Osteoblast (primary cell): Measurements from ENCODE around the gene CD226. TPM values are rescaled to one million over a fixed set of nuclear protein-coding genes. Genes with fewer than 3 reads are reported as not detected.

Source experiments
- DNase-seq: peaks from one replicate; pipeline ENCODE4 v3.0.0; 2011; ENCODE audit warnings: low spot score, mixed read lengths; ENCODE audit not compliant: insufficient read length; ENCODE audit errors: missing footprints
- H2AFZ ChIP-seq: 2 replicates; pipeline ENCODE4 v1.6.0; 2011; ENCODE audit warnings: mild to moderate bottlenecking, low read length
- H3K27ac ChIP-seq: 2 replicates; pipeline ENCODE4 v1.5.1; 2011; ENCODE audit warnings: mild to moderate bottlenecking, low read depth, low read length, moderate library complexity
- H3K27me3 ChIP-seq: 2 replicates; pipeline ENCODE4 v1.6.0; 2012; ENCODE audit warnings: mild to moderate bottlenecking, control low read depth, inconsistent platforms, low read length, moderate library complexity; ENCODE audit not compliant: insufficient read depth
- H3K36me3 ChIP-seq: 2 replicates; pipeline ENCODE4 v1.5.1; 2011; ENCODE audit warnings: mild to moderate bottlenecking, low read length, control low read depth, moderate library complexity; ENCODE audit not compliant: insufficient read depth
- H3K4me1 ChIP-seq: 2 replicates; pipeline ENCODE4 v1.5.1; 2011; ENCODE audit warnings: mild to moderate bottlenecking, low read length, control low read depth, moderate library complexity; ENCODE audit not compliant: insufficient read depth
- H3K4me2 ChIP-seq: 2 replicates; pipeline ENCODE4 v1.6.0; 2011; ENCODE audit warnings: mild to moderate bottlenecking, low read length; ENCODE audit not compliant: insufficient read depth
- H3K4me3 ChIP-seq: fragments of 200-600 bp; sonication (generic); 3 replicates; pipeline ENCODE4 v1.5.1; 2012; ENCODE audit warnings: mild to moderate bottlenecking, low read length, inconsistent platforms; ENCODE audit not compliant: insufficient read depth
- H3K79me2 ChIP-seq: 2 replicates; pipeline ENCODE4 v1.6.0; 2012; ENCODE audit warnings: mild to moderate bottlenecking, low read length, control low read depth, inconsistent platforms; ENCODE audit not compliant: insufficient read depth
- H3K9me3 ChIP-seq: 2 replicates; pipeline ENCODE4 v1.5.1; 2011; ENCODE audit warnings: low read depth, low read length, control low read depth
- H4K20me1 ChIP-seq: 2 replicates; pipeline ENCODE4 v1.6.0; 2012; ENCODE audit warnings: mild to moderate bottlenecking, low read length, control low read depth; ENCODE audit not compliant: insufficient read depth
- total RNA-seq: library from RNA; depleted of rRNA; stranded (reverse); fragments of >200 nt; gene quantifications from 2 replicates; pipeline ENCODE4 v1.2.3, GENCODE V29; 2012
- TF ChIP-seq, protein P1 (sequence below): IDR thresholded peaks from 2 replicates; pipeline ENCODE4 v1.5.1; 2011; ENCODE audit warnings: mild to moderate bottlenecking, low read depth, low read length, moderate library complexity; ENCODE audit errors: extremely low read depth

CD226 gene
- total RNA-seq, 1 donor, result 0.36 TPM

DNA sequence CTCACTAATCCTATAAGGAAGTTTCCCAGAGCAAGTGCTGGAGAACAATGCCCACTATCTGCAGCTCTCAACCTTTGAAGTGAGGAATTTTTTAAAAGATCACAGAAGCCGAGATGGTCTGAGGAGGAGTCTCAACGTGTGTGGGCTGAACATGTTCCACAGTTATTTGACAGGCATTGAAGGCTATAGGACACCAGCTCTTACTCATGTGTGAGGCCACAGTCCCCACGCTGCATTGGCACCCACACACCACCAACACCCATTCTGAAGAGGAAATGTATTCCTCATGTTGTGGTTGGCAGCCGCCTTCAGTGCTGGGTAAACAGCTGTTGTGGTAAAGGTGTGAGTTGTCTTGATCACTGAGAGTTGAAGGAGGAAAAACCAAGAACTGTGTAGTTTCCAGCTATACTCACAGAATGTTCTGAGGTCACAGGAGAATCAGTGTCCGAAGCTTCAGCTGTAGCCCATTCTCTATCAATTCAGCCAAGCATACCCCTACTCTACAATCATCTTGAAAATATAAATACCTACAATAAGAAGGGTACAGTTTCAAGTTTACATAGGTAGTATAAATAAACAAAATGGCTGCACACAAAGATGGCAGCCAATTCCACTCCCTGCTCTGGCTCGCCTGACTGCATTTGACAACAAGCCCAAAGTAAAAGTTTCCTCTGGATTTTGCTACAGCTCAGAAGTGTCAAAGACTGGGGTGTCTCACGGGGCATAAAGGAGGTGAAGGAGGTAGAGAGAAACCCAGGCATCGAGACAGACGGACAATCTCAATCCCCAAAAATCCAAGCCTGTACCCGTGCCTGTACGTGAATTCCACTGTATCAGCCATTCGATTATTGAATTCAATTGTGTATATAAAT is 12.1 kb downstream of the CD226 start:
- Histone ChIP-seq H3K4me2 (no peak overlapping the region), H3K4me3 (no peak overlapping the region), H2AFZ (peak overlapping the region; percentile 24), H4K20me1 (no peaks in the 10 kb centered on the region), H3K27me3 (no peaks in the 10 kb centered on the region), H3K4me1 (no peaks in the 10 kb centered on the region), H3K27ac (no peak overlapping the region), H3K9me3 (no peaks in the 10 kb centered on the region), H3K36me3 (no peaks in the 10 kb centered on the region), H3K79me2 (no peaks in the 10 kb centered on the region)
- TF ChIP-seq, protein P1, sequence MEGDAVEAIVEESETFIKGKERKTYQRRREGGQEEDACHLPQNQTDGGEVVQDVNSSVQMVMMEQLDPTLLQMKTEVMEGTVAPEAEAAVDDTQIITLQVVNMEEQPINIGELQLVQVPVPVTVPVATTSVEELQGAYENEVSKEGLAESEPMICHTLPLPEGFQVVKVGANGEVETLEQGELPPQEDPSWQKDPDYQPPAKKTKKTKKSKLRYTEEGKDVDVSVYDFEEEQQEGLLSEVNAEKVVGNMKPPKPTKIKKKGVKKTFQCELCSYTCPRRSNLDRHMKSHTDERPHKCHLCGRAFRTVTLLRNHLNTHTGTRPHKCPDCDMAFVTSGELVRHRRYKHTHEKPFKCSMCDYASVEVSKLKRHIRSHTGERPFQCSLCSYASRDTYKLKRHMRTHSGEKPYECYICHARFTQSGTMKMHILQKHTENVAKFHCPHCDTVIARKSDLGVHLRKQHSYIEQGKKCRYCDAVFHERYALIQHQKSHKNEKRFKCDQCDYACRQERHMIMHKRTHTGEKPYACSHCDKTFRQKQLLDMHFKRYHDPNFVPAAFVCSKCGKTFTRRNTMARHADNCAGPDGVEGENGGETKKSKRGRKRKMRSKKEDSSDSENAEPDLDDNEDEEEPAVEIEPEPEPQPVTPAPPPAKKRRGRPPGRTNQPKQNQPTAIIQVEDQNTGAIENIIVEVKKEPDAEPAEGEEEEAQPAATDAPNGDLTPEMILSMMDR, result no peak
- DNase-seq, result no peak

DNA sequence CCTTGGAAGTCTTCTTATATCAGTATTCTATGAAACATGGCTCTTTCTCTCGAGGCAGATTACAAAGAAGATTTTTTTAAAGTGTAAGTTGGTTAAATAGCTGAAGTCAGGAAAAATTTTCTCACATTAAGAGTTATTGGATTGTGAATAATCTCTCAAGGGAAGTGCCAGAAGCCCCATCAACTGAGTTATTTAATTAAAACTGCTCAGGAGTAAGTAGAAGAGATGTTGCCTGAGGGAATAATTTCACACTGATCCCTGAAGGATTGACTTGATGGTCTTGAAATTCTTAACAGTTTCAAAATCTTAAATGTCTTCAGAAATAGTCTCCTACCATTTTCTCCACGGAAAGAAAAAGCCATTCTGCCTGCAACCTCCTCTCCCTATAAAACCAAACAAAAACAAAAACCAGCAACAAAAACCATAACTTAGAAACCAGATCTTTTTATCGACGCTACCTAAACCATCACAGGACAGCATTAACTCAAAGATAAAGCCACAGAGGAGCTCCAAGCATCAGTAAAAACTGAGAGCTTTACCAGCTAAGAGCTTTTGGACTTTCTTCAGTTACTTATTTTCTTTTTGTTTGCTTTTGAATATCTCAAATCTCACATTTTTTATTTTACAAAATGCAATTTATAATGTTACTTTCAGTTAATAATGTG is 12.9 kb downstream of the CD226 start:
- Histone ChIP-seq H3K4me1 (no peaks in the 10 kb centered on the region), H3K36me3 (no peaks in the 10 kb centered on the region), H3K27ac (no peak overlapping the region), H3K4me3 (no peak overlapping the region), H3K79me2 (no peaks in the 10 kb centered on the region), H3K4me2 (no peak overlapping the region), H3K9me3 (no peaks in the 10 kb centered on the region), H3K27me3 (no peaks in the 10 kb centered on the region), H2AFZ (no peak overlapping the region), H4K20me1 (no peaks in the 10 kb centered on the region)
- DNase-seq, result no peak
- TF ChIP-seq, protein P1, result no peak

DNA sequence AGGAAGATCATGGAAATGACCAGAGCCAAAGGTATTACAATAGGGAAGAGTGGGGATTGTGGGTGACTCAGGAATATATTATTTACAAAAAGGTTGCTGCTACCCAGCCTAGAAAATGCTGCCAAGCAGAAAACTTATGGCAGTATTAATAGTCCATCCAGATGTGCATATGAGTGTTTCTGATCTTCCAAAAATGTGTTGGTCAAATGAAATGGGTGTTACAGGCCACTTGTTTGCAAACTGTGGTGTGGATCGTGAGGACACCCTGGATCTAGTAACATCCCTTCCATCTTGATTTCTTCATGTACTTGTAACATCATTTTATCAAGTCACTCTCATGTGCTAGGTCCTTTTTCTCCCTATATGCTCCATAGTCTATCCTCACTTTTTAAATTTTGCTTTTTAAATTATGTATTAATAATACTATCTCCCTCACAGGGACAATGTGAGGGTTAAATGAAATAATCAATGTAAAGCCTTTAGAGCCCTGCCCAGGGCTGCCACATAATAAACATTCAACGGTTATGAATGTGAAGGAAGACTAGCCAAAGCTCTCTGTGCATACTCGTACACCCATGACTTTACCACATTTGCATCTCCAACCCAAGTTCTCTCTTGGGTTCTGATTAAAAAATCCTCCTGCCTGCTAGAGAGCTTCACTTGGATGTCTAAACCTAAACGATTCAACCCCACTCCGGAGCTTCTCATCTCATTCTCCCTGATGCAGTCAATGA is 18.5 kb downstream of the CD226 start:
- no peak overlapping the region for H3K27ac ChIP-seq
- H3K4me1 ChIP-seq, result no peaks in the 10 kb centered on the region
- TF ChIP-seq, protein P1, result no peak
- no peaks in the 10 kb centered on the region for H4K20me1 ChIP-seq
- no peak overlapping the region for H3K4me2 ChIP-seq
- no peak overlapping the region for H2AFZ ChIP-seq
- no peaks in the 10 kb centered on the region for H3K36me3 ChIP-seq
- no peaks in the 10 kb centered on the region for H3K9me3 ChIP-seq
- DNase-seq, result no peak
- H3K27me3 ChIP-seq, result no peaks in the 10 kb centered on the region
- no peak overlapping the region for H3K4me3 ChIP-seq
- H3K79me2 ChIP-seq, result no peaks in the 10 kb centered on the region
